Gastroesophageal sphincter (tissue), 4 donors: Measurements from ENCODE around the gene SHTN1. TPM values are rescaled to one million over a fixed set of nuclear protein-coding genes. Genes with fewer than 3 reads are reported as not detected.

Source experiments
- ATAC-seq: fragments of 150-250 bp; one replicate; pipeline ENCODE4 v1.9.1; 2016; ENCODE audit warnings: mild to moderate bottlenecking, moderate library complexity
- H3K27ac ChIP-seq, 4 donors: fragments of 200-600 bp; sonication (generic) in 3 of 4; 1 replicate in 3 of 4; 2 replicates in 1 of 4; pipeline ENCODE4 v1.5.1; 2016 to 2019
- H3K27me3 ChIP-seq: fragments of 200-600 bp; sonication (generic); one replicate; pipeline ENCODE4 v1.5.1; 2019
- H3K36me3 ChIP-seq, 2 donors: fragments of 200-600 bp; sonication (generic); one replicate each; pipeline ENCODE4 v1.5.1; 2019; ENCODE audit warnings: control low read depth in 1 of 2
- H3K4me1 ChIP-seq, 3 donors: fragments of 200-600 bp; sonication (generic); 1 replicate in 2 of 3; 2 replicates in 1 of 3; pipeline ENCODE4 v1.5.1; 2016 to 2019; ENCODE audit warnings: control low read depth in 2 of 3
- H3K4me3 ChIP-seq, 2 donors: fragments of 200-600 bp; sonication (generic); one replicate each; pipeline ENCODE4 v1.5.1; 2019; ENCODE audit warnings: mild to moderate bottlenecking in 1 of 2, moderate library complexity in 1 of 2
- H3K9me3 ChIP-seq, 3 donors: fragments of 200-600 bp; sonication (generic); one replicate each; pipeline ENCODE4 v1.5.1; 2017 to 2019; ENCODE audit warnings: control low read depth in 2 of 3
- CTCF ChIP-seq, 4 experiments: fragments of 200-600 bp in 2 of 4; fragments of 450-650 bp in 2 of 4; sonication (generic) in 1 of 4; IDR thresholded peaks; one replicate each; pipeline ENCODE4 v1.5.1; 2017 to 2019; ENCODE audit warnings: antibody characterized with exemption in 4 of 4, mild to moderate bottlenecking in 2 of 4, moderate library complexity in 2 of 4
- EP300 ChIP-seq: sonication (generic); formaldehyde crosslinking; IDR thresholded peaks from one replicate; pipeline ENCODE4 v1.6.1; 2017; ENCODE audit warnings: antibody characterized with exemption, mild to moderate bottlenecking
- POLR2A ChIP-seq, 2 donors: fragments of 450-650 bp; IDR thresholded peaks; one replicate each; pipeline ENCODE4 v1.6.1; 2017; ENCODE audit warnings: antibody characterized with exemption in 2 of 2, mild to moderate bottlenecking in 2 of 2, moderate library complexity in 1 of 2
- POLR2AphosphoS5 ChIP-seq: sonication (generic); formaldehyde crosslinking; IDR thresholded peaks from one replicate; pipeline ENCODE4 v1.6.1; 2017; ENCODE audit warnings: antibody characterized with exemption
- WGBS, 2 donors: methylation state at CpG; one replicate each; pipeline ENCODE4 v1.1.5; 2018; ENCODE audit warnings: low coverage in 1 of 2; 5-methylcytosine and 5-hydroxymethylcytosine counted together
- total RNA-seq, 4 donors: library from RNA; depleted of rRNA; stranded (reverse); fragments of >200 nt; gene quantifications; one replicate each; pipeline ENCODE4 v1.1.0, GENCODE V29; 2016

SHTN1 gene
- total RNA-seq, 4 donors from 2014 or later, result 4.3 to 9.2 (median 6.3) TPM

- Histone ChIP-seq H3K9me3 (no peaks in the 10 kb centered on the region), H3K27me3 (peaks cover 38% of the 10 kb centered on the region), H3K4me3 (no peak overlapping the region), H3K36me3 (no peaks in the 10 kb centered on the region), H3K27ac (no peak overlapping the region), H3K4me1 (peaks cover 0 to 10% (median 3%) of the 10 kb centered on the region in 3 donors)
- ATAC-seq, result no peak
- WGBS, 2 donors, result 76 to 81% methylated on average over 2 to 3 of the region's 3 CpGs
- TF ChIP-seq POLR2A (IDR thresholded peaks at IDR 0.05) (no peak), POLR2AphosphoS5 (no peak), EP300 (no peak)
Observed at GRCh38 chr10:117007080-117007479, 2.1 kb upstream of the SHTN1 start.

GRCh38 chr10:117005527-117006055 lies 604 bp upstream of the SHTN1 start:
- H3K27ac ChIP-seq, result peak overlapping the region in 1 of 4 donors; percentile 74
- no peak for TF ChIP-seq CTCF (IDR thresholded peaks at IDR 0.05)
- TF ChIP-seq EP300, result no peak
- no peak for TF ChIP-seq POLR2A (IDR thresholded peaks at IDR 0.05)
- H3K4me1 ChIP-seq, result peaks cover 0 to 10% (median 3%) of the 10 kb centered on the region in 3 donors
- peak overlapping the region; percentile 52 to 80 for H3K4me3 ChIP-seq
- WGBS, 2 donors, result 40% methylated on average over 2 of the region's 21 CpGs; no CpG with 5 or more reads in 1 of the 2 donors
- no peak for ATAC-seq
- no peaks in the 10 kb centered on the region for H3K36me3 ChIP-seq
- peaks cover 38% of the 10 kb centered on the region for H3K27me3 ChIP-seq
- no peaks in the 10 kb centered on the region for H3K9me3 ChIP-seq

- peak overlapping the region in 3 of 4 donors; percentile 46 to 75 (median 74) for H3K27ac ChIP-seq
- WGBS, 2 donors, result 17 to 34% methylated on average over 3 to 10 of the region's 47 CpGs
- peaks cover 38% of the 10 kb centered on the region for H3K27me3 ChIP-seq
- TF ChIP-seq EP300 (no peak), CTCF (IDR thresholded peaks at IDR 0.05) (no peak), POLR2AphosphoS5 (no peak), POLR2A (IDR thresholded peaks at IDR 0.05) (peak in 1 of 2 donors; percentile 10)
- peak overlapping the region; percentile 52 to 80 for H3K4me3 ChIP-seq
- no peaks in the 10 kb centered on the region for H3K9me3 ChIP-seq
- ATAC-seq, result peak; percentile 80
- H3K36me3 ChIP-seq, result no peaks in the 10 kb centered on the region
- H3K4me1 ChIP-seq, result peaks cover 0 to 10% (median 3%) of the 10 kb centered on the region in 3 donors
Observed at GRCh38 chr10:117004227-117005025, 561 bp downstream of the SHTN1 start.

GRCh38 chr10:117003336-117003735 lies 1.7 kb downstream of the SHTN1 start:
- H3K27ac ChIP-seq, result no peak overlapping the region
- TF ChIP-seq POLR2A (IDR thresholded peaks at IDR 0.05) (no peak), CTCF (IDR thresholded peaks at IDR 0.05) (no peak), EP300 (no peak), POLR2AphosphoS5 (no peak)
- WGBS, 2 donors, result 92% methylated on average over 5 of the region's 6 CpGs; no CpG with 5 or more reads in 1 of the 2 donors

GRCh38 chr10:117002206-117002605 lies 2.8 kb downstream of the SHTN1 start:
- no peak overlapping the region for H3K4me3 ChIP-seq
- H3K27ac ChIP-seq, result no peak overlapping the region
- peaks cover 20% of the 10 kb centered on the region for H3K27me3 ChIP-seq
- peaks cover 0 to 10% (median 3%) of the 10 kb centered on the region in 3 donors for H3K4me1 ChIP-seq
- TF ChIP-seq POLR2AphosphoS5 (no peak), CTCF (IDR thresholded peaks at IDR 0.05) (no peak), EP300 (no peak), POLR2A (IDR thresholded peaks at IDR 0.05) (no peak)
- no peak for ATAC-seq
- no peaks in the 10 kb centered on the region for H3K9me3 ChIP-seq
- no peaks in the 10 kb centered on the region for H3K36me3 ChIP-seq

More at GRCh38 chr10:117003336-117003735, 1.7 kb downstream of the SHTN1 start:
- no peaks in the 10 kb centered on the region for H3K9me3 ChIP-seq
- no peaks in the 10 kb centered on the region for H3K36me3 ChIP-seq
- no peak overlapping the region for H3K4me3 ChIP-seq
- peaks cover 0 to 10% (median 3%) of the 10 kb centered on the region in 3 donors for H3K4me1 ChIP-seq
- peaks cover 32% of the 10 kb centered on the region for H3K27me3 ChIP-seq
- ATAC-seq, result no peak
